WTC11 (cell line): ENCODE results near the gene PTPN1. TPM values are rescaled to one million over a fixed set of nuclear protein-coding genes. Genes with fewer than 3 reads are reported as not detected.

Experiments used
- ATAC-seq: fragments of 200-7000 bp; cut with Tn5 transposase; 2 replicates; pipeline ENCODE4 v1.10.0; 2021; ENCODE audit warnings: mild to moderate bottlenecking, moderate library complexity
- CTCF ChIA-PET: fragments of 300-600 bp; sonication (Branson Sonifier 250); formaldehyde crosslinking; loops from one replicate; lab custom pipeline; 2021; ENCODE audit warnings: antibody characterized with exemption; lab: Charles Lee
- POLR2A ChIA-PET: fragments of 350-600 bp; sonication (Branson Sonifier 250); formaldehyde crosslinking; loops from one replicate; lab custom pipeline; 2021; ENCODE audit warnings: antibody characterized with exemption; lab: Charles Lee
- DNase-seq: peaks from one replicate; pipeline ENCODE4 v3.0.0; 2021; ENCODE audit warnings: low spot score
- H3K27ac Mint-ChIP-seq: 2 replicates; pipeline ENCODE4 v1.8.0; 2021; ENCODE audit warnings: mixed read lengths
- H3K27me3 Mint-ChIP-seq: 2 replicates; pipeline ENCODE4 v1.8.0; 2021; ENCODE audit warnings: low read depth, mild to moderate bottlenecking, moderate library complexity, mixed read lengths
- H3K36me3 Mint-ChIP-seq: 2 replicates; pipeline ENCODE4 v1.8.0; 2021; ENCODE audit warnings: mixed read lengths
- H3K4me1 Mint-ChIP-seq: 2 replicates; pipeline ENCODE4 v1.8.0; 2022; ENCODE audit warnings: mixed read lengths
- H3K4me3 Mint-ChIP-seq: 2 replicates; pipeline ENCODE4 v1.8.0; 2021; ENCODE audit warnings: mild to moderate bottlenecking, moderate library complexity, mixed read lengths
- H3K9me3 Mint-ChIP-seq: 2 replicates; pipeline ENCODE4 v1.8.0; 2021; ENCODE audit warnings: mixed read lengths
- FOXP1 ChIP-seq: sonication (generic); formaldehyde crosslinking; IDR thresholded peaks from 2 replicates; pipeline ENCODE4 v1.8.0; 2022; ENCODE audit warnings: missing genetic modification reagents, mild to moderate bottlenecking, moderate library complexity, borderline replicate concordance
- GABPB1 ChIP-seq: sonication (generic); formaldehyde crosslinking; IDR thresholded peaks from 2 replicates; pipeline ENCODE4 v1.8.1; 2023; ENCODE audit warnings: mild to moderate bottlenecking, missing genetic modification reagents
- GRHL2 ChIP-seq: fragments of 250-450 bp; sonication (Bioruptor Pico); IDR thresholded peaks from 2 replicates; pipeline ENCODE4 v1.8.0; 2022; ENCODE audit warnings: mild to moderate bottlenecking, moderate library complexity; ENCODE audit not compliant: insufficient replicate concordance, severe bottlenecking
- GTF2I ChIP-seq: fragments of 250-450 bp; sonication (Bioruptor Pico); conservative IDR thresholded peaks from 2 replicates; pipeline ENCODE4 v1.4.0; 2021; ENCODE audit warnings: mild to moderate bottlenecking
- IRF2 ChIP-seq: sonication (generic); formaldehyde crosslinking; IDR thresholded peaks from 2 replicates; pipeline ENCODE4 v1.8.0; 2022; ENCODE audit warnings: low read depth, missing genetic modification reagents, borderline replicate concordance
- NR2C2 ChIP-seq: sonication (generic); formaldehyde crosslinking; IDR thresholded peaks from 2 replicates; pipeline ENCODE4 v1.8.0; 2022; ENCODE audit warnings: mild to moderate bottlenecking, missing genetic modification reagents
- PRRX2 ChIP-seq: fragments of 250-450 bp; sonication (Bioruptor Pico); IDR thresholded peaks from 2 replicates; pipeline ENCODE4 v1.8.0; 2021; ENCODE audit warnings: mild to moderate bottlenecking
- SMAD4 ChIP-seq: sonication (generic); formaldehyde crosslinking; IDR thresholded peaks from 2 replicates; pipeline ENCODE4 v1.8.0; 2022; ENCODE audit warnings: mild to moderate bottlenecking, missing genetic modification reagents
- ZNF232 ChIP-seq: sonication (generic); formaldehyde crosslinking; IDR thresholded peaks from 2 replicates; pipeline ENCODE4 v1.8.0; 2022; ENCODE audit warnings: mild to moderate bottlenecking, missing genetic modification reagents
- ZNF416 ChIP-seq: fragments of 250-450 bp; sonication (Bioruptor Pico); IDR thresholded peaks from 2 replicates; pipeline ENCODE4 v1.9.0; 2021; ENCODE audit warnings: mild to moderate bottlenecking, inconsistent platforms
- ZNF671 ChIP-seq: fragments of 250-450 bp; sonication (Bioruptor Pico); IDR thresholded peaks from 2 replicates; pipeline ENCODE4 v1.8.0; 2021; ENCODE audit warnings: mild to moderate bottlenecking
- total RNA-seq: library from RNA; stranded (reverse); gene quantifications from 3 replicates; pipeline ENCODE4 v1.2.3, GENCODE V29; 2021
- TF ChIP-seq, protein P1 (sequence below): sonication (generic); formaldehyde crosslinking; IDR thresholded peaks from 2 replicates; pipeline ENCODE4 v1.8.0; 2023; ENCODE audit warnings: missing genetic modification reagents
- TF ChIP-seq, protein P2 (sequence below): sonication (generic); formaldehyde crosslinking; IDR thresholded peaks from 2 replicates; pipeline ENCODE4 v1.8.1; 2023; ENCODE audit warnings: mild to moderate bottlenecking, missing genetic modification reagents
- TF ChIP-seq, protein P3 (sequence below): sonication (generic); formaldehyde crosslinking; IDR thresholded peaks from 2 replicates; pipeline ENCODE4 v1.8.1; 2022; ENCODE audit warnings: mild to moderate bottlenecking, missing genetic modification reagents, moderate library complexity, borderline replicate concordance
- TF ChIP-seq, protein P4 (sequence below): fragments of 250-450 bp; sonication (Bioruptor Pico); IDR thresholded peaks from 2 replicates; pipeline ENCODE4 v2.1.2; 2022; ENCODE audit warnings: mild to moderate bottlenecking, moderate library complexity
- TF ChIP-seq, protein P5 (sequence below): sonication (generic); formaldehyde crosslinking; IDR thresholded peaks from 2 replicates; pipeline ENCODE4 v1.8.1; 2022; ENCODE audit warnings: missing genetic modification reagents, borderline replicate concordance
- TF ChIP-seq, protein P6 (sequence below): sonication (generic); formaldehyde crosslinking; IDR thresholded peaks from 2 replicates; pipeline ENCODE4 v1.8.0; 2022; ENCODE audit warnings: mild to moderate bottlenecking, missing genetic modification reagents
- TF ChIP-seq, protein P7 (sequence below): sonication (generic); formaldehyde crosslinking; IDR thresholded peaks from 2 replicates; pipeline ENCODE4 v1.8.0; 2023; ENCODE audit warnings: missing genetic modification reagents, mild to moderate bottlenecking, borderline replicate concordance
- TF ChIP-seq, protein P8 (sequence below): sonication (generic); formaldehyde crosslinking; IDR thresholded peaks from 2 replicates; pipeline ENCODE4 v1.8.1; 2023; ENCODE audit warnings: mild to moderate bottlenecking, moderate library complexity, missing genetic modification reagents
- TF ChIP-seq, protein P9 (sequence below): fragments of 250-450 bp; sonication (Bioruptor Pico); IDR thresholded peaks from 2 replicates; pipeline ENCODE4 v1.9.0; 2021; ENCODE audit warnings: mild to moderate bottlenecking

The PTPN1 gene
- total RNA-seq, 1 experiment from 2014 or later: 29.4 TPM

DNA sequence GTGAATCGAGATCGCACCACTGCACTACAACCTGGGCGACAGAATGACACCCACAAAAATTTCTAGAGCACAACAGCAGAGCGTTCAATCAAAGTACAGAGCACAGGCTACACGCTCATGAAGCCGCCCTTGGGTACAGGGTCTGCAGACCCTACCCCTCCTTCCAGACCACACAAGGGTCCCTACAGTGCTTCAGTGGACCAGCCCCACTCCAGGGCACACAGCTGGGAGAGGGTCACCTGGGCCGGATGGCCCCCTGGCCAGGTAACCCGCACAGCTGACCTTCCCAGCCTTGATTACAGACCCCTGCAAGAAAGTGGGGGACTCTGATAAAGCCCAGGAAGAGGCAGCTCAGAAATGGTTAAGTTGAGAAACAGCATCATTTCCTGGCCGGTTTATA, 117.6 kb downstream of the PTPN1 start:
- Mint-ChIP-seq H3K4me1 (peaks cover 18% of the 10 kb centered on the region), H3K4me3 (no peak overlapping the region)

More for the DNA sequence above, 117.6 kb downstream of the PTPN1 start:
- H3K27me3 Mint-ChIP-seq: no peaks in the 10 kb centered on the region
- no peaks in the 10 kb centered on the region for H3K9me3 Mint-ChIP-seq
- ATAC-seq: no peak
- no peak for DNase-seq
- TF ChIP-seq GTF2I (no peak), ZNF416 (CRISPR knock-in tag) (no peak), PRRX2 (no peak), GABPB1 (no peak), ZNF232 (CRISPR knock-in tag) (no peak), IRF2 (CRISPR knock-in tag) (no peak), ZNF671 (no peak), FOXP1 (CRISPR knock-in tag) (no peak), GRHL2 (CRISPR knock-in tag) (no peak), NR2C2 (CRISPR knock-in tag) (no peak), SMAD4 (CRISPR knock-in tag) (no peak)
- TF ChIP-seq, protein P1, sequence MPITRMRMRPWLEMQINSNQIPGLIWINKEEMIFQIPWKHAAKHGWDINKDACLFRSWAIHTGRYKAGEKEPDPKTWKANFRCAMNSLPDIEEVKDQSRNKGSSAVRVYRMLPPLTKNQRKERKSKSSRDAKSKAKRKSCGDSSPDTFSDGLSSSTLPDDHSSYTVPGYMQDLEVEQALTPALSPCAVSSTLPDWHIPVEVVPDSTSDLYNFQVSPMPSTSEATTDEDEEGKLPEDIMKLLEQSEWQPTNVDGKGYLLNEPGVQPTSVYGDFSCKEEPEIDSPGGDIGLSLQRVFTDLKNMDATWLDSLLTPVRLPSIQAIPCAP (CRISPR knock-in tag): no peak
- TF ChIP-seq, protein P2, sequence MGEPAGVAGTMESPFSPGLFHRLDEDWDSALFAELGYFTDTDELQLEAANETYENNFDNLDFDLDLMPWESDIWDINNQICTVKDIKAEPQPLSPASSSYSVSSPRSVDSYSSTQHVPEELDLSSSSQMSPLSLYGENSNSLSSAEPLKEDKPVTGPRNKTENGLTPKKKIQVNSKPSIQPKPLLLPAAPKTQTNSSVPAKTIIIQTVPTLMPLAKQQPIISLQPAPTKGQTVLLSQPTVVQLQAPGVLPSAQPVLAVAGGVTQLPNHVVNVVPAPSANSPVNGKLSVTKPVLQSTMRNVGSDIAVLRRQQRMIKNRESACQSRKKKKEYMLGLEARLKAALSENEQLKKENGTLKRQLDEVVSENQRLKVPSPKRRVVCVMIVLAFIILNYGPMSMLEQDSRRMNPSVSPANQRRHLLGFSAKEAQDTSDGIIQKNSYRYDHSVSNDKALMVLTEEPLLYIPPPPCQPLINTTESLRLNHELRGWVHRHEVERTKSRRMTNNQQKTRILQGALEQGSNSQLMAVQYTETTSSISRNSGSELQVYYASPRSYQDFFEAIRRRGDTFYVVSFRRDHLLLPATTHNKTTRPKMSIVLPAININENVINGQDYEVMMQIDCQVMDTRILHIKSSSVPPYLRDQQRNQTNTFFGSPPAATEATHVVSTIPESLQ (CRISPR knock-in tag): no peak
- TF ChIP-seq, protein P3, sequence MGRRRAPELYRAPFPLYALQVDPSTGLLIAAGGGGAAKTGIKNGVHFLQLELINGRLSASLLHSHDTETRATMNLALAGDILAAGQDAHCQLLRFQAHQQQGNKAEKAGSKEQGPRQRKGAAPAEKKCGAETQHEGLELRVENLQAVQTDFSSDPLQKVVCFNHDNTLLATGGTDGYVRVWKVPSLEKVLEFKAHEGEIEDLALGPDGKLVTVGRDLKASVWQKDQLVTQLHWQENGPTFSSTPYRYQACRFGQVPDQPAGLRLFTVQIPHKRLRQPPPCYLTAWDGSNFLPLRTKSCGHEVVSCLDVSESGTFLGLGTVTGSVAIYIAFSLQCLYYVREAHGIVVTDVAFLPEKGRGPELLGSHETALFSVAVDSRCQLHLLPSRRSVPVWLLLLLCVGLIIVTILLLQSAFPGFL (CRISPR knock-in tag): no peak
- TF ChIP-seq, protein P4, sequence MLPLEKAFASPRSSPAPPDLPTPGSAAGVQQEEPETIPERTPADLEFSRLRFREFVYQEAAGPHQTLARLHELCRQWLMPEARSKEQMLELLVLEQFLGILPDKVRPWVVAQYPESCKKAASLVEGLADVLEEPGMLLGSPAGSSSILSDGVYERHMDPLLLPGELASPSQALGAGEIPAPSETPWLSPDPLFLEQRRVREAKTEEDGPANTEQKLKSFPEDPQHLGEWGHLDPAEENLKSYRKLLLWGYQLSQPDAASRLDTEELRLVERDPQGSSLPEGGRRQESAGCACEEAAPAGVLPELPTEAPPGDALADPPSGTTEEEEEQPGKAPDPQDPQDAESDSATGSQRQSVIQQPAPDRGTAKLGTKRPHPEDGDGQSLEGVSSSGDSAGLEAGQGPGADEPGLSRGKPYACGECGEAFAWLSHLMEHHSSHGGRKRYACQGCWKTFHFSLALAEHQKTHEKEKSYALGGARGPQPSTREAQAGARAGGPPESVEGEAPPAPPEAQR (CRISPR knock-in tag): no peak
- TF ChIP-seq, protein P5, sequence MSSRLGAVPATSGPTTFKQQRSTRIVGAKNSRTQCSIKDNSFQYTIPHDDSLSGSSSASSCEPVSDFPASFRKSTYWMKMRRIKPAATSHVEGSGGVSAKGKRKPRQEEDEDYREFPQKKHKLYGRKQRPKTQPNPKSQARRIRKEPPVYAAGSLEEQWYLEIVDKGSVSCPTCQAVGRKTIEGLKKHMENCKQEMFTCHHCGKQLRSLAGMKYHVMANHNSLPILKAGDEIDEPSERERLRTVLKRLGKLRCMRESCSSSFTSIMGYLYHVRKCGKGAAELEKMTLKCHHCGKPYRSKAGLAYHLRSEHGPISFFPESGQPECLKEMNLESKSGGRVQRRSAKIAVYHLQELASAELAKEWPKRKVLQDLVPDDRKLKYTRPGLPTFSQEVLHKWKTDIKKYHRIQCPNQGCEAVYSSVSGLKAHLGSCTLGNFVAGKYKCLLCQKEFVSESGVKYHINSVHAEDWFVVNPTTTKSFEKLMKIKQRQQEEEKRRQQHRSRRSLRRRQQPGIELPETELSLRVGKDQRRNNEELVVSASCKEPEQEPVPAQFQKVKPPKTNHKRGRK (CRISPR knock-in tag): no peak
- TF ChIP-seq, protein P6, sequence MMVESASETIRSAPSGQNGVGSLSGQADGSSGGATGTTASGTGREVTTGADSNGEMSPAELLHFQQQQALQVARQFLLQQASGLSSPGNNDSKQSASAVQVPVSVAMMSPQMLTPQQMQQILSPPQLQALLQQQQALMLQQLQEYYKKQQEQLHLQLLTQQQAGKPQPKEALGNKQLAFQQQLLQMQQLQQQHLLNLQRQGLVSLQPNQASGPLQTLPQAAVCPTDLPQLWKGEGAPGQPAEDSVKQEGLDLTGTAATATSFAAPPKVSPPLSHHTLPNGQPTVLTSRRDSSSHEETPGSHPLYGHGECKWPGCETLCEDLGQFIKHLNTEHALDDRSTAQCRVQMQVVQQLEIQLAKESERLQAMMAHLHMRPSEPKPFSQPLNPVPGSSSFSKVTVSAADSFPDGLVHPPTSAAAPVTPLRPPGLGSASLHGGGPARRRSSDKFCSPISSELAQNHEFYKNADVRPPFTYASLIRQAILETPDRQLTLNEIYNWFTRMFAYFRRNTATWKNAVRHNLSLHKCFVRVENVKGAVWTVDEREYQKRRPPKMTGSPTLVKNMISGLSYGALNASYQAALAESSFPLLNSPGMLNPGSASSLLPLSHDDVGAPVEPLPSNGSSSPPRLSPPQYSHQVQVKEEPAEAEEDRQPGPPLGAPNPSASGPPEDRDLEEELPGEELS (CRISPR knock-in tag): no peak
- TF ChIP-seq, protein P7, sequence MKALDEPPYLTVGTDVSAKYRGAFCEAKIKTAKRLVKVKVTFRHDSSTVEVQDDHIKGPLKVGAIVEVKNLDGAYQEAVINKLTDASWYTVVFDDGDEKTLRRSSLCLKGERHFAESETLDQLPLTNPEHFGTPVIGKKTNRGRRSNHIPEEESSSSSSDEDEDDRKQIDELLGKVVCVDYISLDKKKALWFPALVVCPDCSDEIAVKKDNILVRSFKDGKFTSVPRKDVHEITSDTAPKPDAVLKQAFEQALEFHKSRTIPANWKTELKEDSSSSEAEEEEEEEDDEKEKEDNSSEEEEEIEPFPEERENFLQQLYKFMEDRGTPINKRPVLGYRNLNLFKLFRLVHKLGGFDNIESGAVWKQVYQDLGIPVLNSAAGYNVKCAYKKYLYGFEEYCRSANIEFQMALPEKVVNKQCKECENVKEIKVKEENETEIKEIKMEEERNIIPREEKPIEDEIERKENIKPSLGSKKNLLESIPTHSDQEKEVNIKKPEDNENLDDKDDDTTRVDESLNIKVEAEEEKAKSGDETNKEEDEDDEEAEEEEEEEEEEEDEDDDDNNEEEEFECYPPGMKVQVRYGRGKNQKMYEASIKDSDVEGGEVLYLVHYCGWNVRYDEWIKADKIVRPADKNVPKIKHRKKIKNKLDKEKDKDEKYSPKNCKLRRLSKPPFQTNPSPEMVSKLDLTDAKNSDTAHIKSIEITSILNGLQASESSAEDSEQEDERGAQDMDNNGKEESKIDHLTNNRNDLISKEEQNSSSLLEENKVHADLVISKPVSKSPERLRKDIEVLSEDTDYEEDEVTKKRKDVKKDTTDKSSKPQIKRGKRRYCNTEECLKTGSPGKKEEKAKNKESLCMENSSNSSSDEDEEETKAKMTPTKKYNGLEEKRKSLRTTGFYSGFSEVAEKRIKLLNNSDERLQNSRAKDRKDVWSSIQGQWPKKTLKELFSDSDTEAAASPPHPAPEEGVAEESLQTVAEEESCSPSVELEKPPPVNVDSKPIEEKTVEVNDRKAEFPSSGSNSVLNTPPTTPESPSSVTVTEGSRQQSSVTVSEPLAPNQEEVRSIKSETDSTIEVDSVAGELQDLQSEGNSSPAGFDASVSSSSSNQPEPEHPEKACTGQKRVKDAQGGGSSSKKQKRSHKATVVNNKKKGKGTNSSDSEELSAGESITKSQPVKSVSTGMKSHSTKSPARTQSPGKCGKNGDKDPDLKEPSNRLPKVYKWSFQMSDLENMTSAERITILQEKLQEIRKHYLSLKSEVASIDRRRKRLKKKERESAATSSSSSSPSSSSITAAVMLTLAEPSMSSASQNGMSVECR (CRISPR knock-in tag): no peak
- TF ChIP-seq, protein P8, sequence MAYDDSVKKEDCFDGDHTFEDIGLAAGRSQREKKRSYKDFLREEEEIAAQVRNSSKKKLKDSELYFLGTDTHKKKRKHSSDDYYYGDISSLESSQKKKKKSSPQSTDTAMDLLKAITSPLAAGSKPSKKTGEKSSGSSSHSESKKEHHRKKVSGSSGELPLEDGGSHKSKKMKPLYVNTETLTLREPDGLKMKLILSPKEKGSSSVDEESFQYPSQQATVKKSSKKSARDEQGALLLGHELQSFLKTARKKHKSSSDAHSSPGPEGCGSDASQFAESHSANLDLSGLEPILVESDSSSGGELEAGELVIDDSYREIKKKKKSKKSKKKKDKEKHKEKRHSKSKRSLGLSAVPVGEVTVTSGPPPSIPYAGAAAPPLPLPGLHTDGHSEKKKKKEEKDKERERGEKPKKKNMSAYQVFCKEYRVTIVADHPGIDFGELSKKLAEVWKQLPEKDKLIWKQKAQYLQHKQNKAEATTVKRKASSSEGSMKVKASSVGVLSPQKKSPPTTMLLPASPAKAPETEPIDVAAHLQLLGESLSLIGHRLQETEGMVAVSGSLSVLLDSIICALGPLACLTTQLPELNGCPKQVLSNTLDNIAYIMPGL (CRISPR knock-in tag): no peak
- TF ChIP-seq, protein P9, sequence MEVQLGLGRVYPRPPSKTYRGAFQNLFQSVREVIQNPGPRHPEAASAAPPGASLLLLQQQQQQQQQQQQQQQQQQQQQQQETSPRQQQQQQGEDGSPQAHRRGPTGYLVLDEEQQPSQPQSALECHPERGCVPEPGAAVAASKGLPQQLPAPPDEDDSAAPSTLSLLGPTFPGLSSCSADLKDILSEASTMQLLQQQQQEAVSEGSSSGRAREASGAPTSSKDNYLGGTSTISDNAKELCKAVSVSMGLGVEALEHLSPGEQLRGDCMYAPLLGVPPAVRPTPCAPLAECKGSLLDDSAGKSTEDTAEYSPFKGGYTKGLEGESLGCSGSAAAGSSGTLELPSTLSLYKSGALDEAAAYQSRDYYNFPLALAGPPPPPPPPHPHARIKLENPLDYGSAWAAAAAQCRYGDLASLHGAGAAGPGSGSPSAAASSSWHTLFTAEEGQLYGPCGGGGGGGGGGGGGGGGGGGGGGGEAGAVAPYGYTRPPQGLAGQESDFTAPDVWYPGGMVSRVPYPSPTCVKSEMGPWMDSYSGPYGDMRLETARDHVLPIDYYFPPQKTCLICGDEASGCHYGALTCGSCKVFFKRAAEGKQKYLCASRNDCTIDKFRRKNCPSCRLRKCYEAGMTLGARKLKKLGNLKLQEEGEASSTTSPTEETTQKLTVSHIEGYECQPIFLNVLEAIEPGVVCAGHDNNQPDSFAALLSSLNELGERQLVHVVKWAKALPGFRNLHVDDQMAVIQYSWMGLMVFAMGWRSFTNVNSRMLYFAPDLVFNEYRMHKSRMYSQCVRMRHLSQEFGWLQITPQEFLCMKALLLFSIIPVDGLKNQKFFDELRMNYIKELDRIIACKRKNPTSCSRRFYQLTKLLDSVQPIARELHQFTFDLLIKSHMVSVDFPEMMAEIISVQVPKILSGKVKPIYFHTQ (CRISPR knock-in tag): no peak
- POLR2A ChIA-PET: no interaction called here
- CTCF ChIA-PET: interaction anchor here (1.1 to 2.9 kb wide), 6 partner anchors 11 to 163 kb away, joined by 3 to 11 read pairs (median 6); no protein-coding TSS in a partner anchor
- no peaks in the 10 kb centered on the region for H3K36me3 Mint-ChIP-seq
- H3K27ac Mint-ChIP-seq: no peak overlapping the region
